NCI-H524 (cell line): ENCODE results near the gene TYRP1.
A peak's percentile ranks its signal among the peaks of the same experiment; 100 is the strongest.

Experiments used
- DNase-seq, 2 experiments: peaks; one replicate each; lab custom pipeline; 2025; lab: John Stamatoyannopoulos, UW

The TYRP1 gene

DNA sequence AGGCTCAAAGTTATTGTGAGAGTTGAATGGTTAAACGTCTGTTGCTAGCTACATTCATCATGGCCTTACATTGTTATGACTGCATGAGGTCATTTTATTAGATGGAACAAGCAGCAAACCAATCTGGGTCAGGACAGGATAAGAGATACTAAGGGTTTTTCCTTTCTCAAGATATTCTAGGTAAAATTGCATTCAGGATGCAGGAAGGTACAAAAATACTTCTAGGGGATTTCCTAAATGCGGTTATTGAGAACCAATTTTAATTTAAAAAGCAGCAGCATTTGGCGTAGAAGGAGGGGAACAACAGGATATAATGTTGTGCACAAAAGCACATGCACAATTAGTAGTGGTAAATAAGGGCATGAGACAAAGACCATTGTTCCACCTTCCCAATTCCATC, 42.5 kb downstream of the TYRP1 start:
- DNase-seq = no peak

DNA sequence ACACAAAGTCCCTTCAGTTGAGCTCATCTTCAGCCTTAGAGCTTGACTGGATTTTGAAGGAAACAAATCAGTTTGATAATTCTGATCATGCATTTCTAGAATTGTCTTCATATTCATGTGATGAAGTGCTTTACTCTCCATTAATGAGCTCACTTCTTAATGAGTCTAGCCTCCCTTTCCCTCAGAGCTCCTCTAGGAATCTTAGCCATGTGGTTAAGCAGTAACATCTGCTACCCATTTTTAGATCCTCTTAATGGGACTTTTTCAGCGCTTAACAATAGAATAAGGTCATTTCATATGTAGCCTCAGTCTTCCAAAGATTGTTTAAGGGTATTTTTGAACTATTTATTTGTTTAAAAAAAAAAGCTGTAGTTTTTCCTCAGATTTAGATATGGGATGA, 44.7 kb downstream of the TYRP1 start:
- DNase-seq = peak; percentile 39 to 88

DNA sequence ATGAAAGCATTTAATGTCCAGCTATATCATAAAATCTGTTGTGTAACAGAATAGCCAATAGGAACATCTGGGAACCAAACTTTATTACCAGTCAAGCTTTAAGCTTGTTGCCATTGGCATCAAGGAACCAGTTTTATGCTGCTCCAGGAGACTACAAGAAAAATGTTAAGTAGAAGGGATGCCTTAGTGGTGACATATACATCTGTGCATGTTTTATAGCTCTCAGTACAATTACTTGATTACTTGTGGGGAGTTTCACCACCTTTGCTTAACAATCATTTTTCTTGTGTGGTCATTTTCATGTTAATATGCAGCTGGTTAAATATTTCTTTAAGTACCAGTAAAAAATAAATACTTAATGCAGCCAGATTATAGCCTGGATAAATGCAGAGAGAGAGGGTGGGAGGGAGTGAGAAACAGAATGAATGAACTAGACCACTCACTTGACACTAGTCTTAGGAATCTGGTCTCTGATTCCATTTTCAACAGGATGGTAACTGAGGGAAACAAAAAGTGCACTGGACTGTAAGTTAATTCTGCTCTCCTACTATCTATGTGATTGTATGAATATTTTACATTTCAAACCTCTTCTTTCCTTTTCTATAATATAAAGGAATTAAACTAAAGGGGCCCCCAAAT, 45.9 kb downstream of the TYRP1 start:
- DNase-seq = peak in 1 of 2 experiments; percentile 55

DNA sequence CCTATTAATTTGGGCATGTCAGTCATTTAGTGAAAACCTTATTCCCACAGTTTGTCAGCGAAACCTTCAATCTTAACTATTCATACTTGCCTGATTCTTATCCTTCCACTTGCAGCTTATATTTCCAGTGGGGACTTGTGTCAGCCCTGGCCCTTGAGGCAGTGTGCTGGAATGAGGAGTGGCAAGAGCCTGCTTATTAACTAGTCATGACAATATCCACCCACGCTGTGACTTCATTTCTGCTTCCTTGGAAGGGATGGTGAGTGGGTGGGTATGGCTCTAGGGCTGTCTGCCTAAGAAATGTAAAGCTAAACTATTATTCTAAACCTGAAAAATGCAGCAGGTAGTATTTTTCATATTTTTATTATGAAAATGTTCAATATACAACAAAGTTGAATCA, 47.7 kb downstream of the TYRP1 start:
- DNase-seq = no peak

DNA sequence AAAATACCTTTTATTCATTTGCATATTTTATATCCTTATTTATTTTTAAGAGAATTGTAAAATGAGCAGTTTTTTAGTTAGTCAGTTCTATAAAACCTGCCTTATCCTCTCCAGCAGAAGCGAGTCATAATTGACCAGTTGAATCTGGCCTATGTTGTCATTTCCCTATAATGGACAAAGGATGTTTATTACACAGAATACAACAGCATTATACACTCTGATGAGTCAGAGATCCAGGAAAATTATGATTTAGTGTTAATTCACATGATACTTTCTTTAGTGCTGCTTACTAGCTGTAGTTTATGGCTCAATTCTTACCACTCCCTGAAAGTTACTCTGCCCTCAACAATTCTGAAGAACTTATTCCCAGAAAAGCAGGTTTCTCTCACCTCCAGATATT, 54.8 kb downstream of the TYRP1 start:
- no peak for DNase-seq

DNA sequence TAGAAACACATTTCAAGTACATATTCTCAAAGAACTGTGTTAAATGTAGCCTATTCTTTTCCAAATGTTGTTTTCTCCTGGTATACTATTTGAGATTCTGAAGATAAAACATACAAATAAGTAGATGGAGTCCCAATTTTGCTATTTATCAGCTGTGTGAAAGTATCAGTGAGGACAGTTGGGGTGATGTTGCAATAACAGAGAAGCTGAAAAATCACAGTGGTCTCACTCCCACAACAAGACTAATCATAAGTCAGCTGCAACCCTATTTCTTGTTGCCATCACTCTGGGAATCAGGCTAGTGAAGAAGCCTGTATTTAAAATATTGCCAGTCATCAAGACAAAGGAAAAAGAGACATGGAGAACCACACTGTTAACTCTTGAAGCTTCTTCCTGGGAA, 55.8 kb downstream of the TYRP1 start:
- no peak for DNase-seq

DNA sequence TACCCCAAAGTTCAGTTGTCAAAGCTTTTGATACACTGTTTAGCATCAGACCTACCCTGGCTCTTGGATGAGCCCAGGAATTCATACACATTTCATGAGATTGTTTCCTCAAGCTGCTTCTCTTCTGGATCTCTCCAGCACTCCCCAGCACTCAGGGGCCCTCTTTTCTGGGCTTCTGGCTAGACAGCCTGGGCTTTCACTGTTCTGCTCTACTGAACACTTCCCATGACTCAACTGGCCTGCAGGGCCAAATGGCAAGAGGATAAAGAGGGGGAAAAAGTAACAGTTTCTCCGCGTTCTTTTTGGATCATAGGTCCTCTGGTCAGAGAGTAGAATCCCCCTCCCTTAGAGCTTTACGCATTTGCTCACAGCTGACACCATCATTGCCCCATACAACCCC, 60.7 kb downstream of the TYRP1 start:
- DNase-seq = no peak

- no peak for DNase-seq
Measured at GRCh38 chr9:12759761-12760160, 66.6 kb downstream of the TYRP1 start.
